ENCODE measurements around the gene MUC2. TPM values are rescaled to one million over a fixed set of nuclear protein-coding genes. Genes with fewer than 3 reads are reported as not detected.

Gene MUC2
- total RNA-seq (2014; rRNA removed) (0.26 and 0.40 TPM in 2 replicates), Bru-seq, nascent RNA (percentile 37 among the genes with signal in this experiment), BruChase-seq, experiment 1, labeled RNA remaining after a 6-hour chase (percentile 50 among the genes with signal in this experiment), BruChase-seq, experiment 2, labeled RNA remaining after a 2-hour chase (percentile 44 among the genes with signal in this experiment)
- long read RNA-seq, partial matches to known transcripts = 7 of 9 reads
- long read RNA-seq, other reads (novel, unspliced or antisense) = 2 of 9 reads

DNA sequence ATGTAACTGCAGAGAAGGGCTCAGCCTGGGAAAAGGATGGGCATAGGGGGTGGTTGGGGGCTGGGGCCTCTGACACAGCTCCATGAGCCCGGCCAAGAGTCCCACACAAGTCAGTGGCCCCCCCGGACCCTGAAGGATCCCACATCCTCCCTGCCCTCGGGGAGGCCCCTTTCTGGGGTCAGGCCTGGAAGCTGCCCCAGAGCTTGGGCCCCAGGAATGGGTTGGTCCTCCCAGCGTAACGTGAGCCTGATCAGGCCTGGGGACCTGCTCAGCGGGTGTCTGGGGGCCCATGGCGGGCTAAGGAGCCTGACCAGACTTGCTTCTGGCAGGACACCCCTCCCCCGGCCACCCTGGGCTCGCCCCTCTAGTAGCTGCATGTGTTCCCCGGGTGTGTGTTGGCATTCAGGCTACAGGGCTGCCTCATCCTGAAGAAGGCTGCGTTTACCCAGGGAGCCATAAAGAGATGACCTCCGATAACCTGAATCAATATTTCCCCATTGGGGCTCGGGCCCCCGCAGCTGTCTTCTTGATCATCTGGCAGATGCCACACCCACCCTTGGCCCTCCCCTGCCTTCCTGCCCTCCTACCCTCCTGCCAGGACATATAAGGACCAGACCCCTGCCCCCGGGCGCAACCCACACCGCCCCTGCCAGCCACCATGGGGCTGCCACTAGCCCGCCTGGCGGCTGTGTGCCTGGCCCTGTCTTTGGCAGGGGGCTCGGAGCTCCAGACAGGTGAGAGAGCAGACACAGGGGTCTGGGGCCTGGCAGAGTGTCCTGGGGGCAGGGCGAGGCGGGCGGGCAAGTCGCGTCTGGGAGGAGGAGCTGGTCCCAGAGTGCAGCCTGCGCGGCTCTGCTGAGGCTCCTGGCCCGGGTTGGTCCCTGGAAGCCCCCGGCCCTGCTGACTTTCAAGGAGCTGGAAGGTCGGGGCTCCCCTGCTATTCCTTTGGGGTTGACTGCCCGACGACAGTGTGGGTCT lies at the start of gene MUC2:
TSS of gene MUC2 (plus strand) at position 631 of the 978 bp plus-strand sequence.
- POLR2A ChIA-PET (ENCODE audit: unreplicated experiment) = no interaction called here
- DNase-seq = no peak
- CTCF ChIA-PET = no interaction called here
- peak within 1 kb of the TSS; percentile 6; the same call in 1 of the 2 replicates for H3K4me2 ChIP-seq (ENCODE audit: low read length)
- H3K36me3 ChIP-seq (ENCODE audit: low read depth, low read length) = no peaks in the 10 kb centered on the region
- no peaks in the 10 kb centered on the region for H3K27me3 ChIP-seq (ENCODE audit: low read length)
- H3K9ac ChIP-seq (ENCODE audit: low read length) = peak within 1 kb of the TSS; percentile 98
- H3K4me3 ChIP-seq (ENCODE audit: low read length) = no peak within 1 kb of the TSS
- peaks cover 28% of the 10 kb centered on the region for H3K4me1 ChIP-seq (ENCODE audit: insufficient read depth, low read length)
- TF ChIP-seq EZH2 (IDR thresholded peaks at IDR 0.05; ENCODE audit: low read length, unreplicated experiment) (no peak), EZH2phosphoT487 (IDR thresholded peaks at IDR 0.05; ENCODE audit: borderline replicate concordance, low read length) (no peak)
- no peak within 1 kb of the TSS for H2AFZ ChIP-seq (ENCODE audit: low read length)
- ATAC-seq = no peak
- H3K9me2 ChIP-seq (replicated peaks; ENCODE audit: low read length) = no peaks in the 10 kb centered on the region
- no peaks in the 10 kb centered on the region for H4K20me1 ChIP-seq (ENCODE audit: low read length)
- no peaks in the 10 kb centered on the region for H3K9me3 ChIP-seq (ENCODE audit: low read length)
- no TSS peak for BruUV-seq (replicated peaks)
- intact Hi-C loops (cut with micrococcal nuclease) = no loop called here
- H3F3A ChIP-seq (ENCODE audit: low read length, unreplicated experiment) = no peaks in the 10 kb centered on the region
- H3K79me2 ChIP-seq (ENCODE audit: low read length) = no peaks in the 10 kb centered on the region
- H3K27ac ChIP-seq (ENCODE audit: low read length) = peak within 1 kb of the TSS; percentile 99

DNA sequence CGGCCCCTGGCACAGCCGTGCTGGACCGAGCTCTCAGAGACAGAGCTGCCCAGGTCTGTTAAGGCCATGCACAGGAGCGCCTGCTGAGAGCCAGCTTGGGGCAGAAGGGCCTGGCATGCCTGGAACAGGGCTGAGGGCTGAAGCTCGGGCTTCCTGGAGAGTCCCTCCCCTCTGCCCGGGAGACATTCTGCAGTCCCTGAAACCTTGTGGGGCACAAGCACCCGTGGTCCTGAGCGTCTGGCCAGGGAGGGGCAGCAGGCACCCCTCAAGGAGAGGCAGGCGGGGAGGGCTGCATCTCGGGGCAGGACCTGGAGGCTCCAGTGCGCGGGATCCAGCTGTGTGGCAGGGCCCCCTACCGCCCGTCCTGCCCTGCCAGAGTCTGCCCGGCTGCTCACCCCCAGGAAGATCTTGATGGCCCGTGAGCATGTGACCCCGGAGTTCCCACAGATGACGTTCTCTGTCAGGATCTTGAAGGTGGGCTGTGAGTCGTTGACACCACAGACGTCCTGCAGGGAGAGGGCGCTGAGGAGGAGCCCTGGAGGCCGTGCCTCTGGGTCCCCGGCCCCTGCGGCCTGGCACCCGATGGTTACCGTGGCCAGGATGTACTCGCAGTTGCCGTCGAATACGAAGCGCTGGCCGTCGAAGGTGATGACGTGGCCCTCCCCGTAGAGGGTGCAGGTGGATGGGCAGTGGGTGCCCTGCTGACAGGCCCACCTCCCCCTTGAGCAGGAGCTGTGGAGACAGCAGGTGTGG lies 49.1 kb upstream of the MUC2 start:
- H3K9me2 ChIP-seq (replicated peaks; ENCODE audit: low read length) = no peaks in the 10 kb centered on the region
- no peaks in the 10 kb centered on the region for H3K79me2 ChIP-seq (ENCODE audit: low read length)
- H3K4me3 ChIP-seq (ENCODE audit: low read length) = no peak overlapping the region
- H3K4me1 ChIP-seq (ENCODE audit: insufficient read depth, low read length) = no peaks in the 10 kb centered on the region
- DNase-seq (no peak), ATAC-seq (peak; percentile 19)
- no peak overlapping the region for H3K27ac ChIP-seq (ENCODE audit: low read length)
- no peaks in the 10 kb centered on the region for H3F3A ChIP-seq (ENCODE audit: low read length, unreplicated experiment)
- no peak for TF ChIP-seq EZH2 (IDR thresholded peaks at IDR 0.05; ENCODE audit: low read length, unreplicated experiment)
- TF ChIP-seq, protein P1, sequence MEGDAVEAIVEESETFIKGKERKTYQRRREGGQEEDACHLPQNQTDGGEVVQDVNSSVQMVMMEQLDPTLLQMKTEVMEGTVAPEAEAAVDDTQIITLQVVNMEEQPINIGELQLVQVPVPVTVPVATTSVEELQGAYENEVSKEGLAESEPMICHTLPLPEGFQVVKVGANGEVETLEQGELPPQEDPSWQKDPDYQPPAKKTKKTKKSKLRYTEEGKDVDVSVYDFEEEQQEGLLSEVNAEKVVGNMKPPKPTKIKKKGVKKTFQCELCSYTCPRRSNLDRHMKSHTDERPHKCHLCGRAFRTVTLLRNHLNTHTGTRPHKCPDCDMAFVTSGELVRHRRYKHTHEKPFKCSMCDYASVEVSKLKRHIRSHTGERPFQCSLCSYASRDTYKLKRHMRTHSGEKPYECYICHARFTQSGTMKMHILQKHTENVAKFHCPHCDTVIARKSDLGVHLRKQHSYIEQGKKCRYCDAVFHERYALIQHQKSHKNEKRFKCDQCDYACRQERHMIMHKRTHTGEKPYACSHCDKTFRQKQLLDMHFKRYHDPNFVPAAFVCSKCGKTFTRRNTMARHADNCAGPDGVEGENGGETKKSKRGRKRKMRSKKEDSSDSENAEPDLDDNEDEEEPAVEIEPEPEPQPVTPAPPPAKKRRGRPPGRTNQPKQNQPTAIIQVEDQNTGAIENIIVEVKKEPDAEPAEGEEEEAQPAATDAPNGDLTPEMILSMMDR (conservative IDR thresholded peaks at IDR 0.05; ENCODE audit: low read depth, low read length) = no peak
- TF ChIP-seq EZH2phosphoT487 (IDR thresholded peaks at IDR 0.05; ENCODE audit: borderline replicate concordance, low read length) = no peak
- ChIA-PET CTCF (no interaction called here), POLR2A (ENCODE audit: unreplicated experiment) (no interaction called here)
- no peak overlapping the region for H3K9ac ChIP-seq (ENCODE audit: low read length)
- no peaks in the 10 kb centered on the region for H3K36me3 ChIP-seq (ENCODE audit: low read depth, low read length)
- no peak overlapping the region for H2AFZ ChIP-seq (ENCODE audit: low read length)
- H3K4me2 ChIP-seq (ENCODE audit: low read length) = no peak overlapping the region
- intact Hi-C loops (cut with micrococcal nuclease) = no loop called here
- H3K27me3 ChIP-seq (ENCODE audit: low read length) = no peaks in the 10 kb centered on the region
- no peaks in the 10 kb centered on the region for H4K20me1 ChIP-seq (ENCODE audit: low read length)
- no peaks in the 10 kb centered on the region for H3K9me3 ChIP-seq (ENCODE audit: low read length)
- BruUV-seq (replicated peaks) = no TSS peak

DNA sequence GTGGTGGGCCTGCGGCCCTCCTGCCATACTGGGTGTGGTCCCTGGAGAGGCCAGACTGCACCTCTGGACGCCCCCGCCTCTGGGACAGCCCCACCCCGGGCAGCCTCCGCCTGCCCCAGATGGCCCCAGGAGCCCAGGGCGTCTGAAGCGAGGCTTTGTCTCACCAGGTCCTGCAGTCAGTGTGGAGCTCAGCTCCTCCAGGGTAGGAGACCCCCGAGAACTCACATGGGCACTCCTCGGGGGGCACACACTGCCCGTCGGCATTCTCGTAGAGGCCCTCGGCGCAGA lies 48.6 kb upstream of the MUC2 start:
- Histone ChIP-seq H3K79me2 (ENCODE audit: low read length) (no peaks in the 10 kb centered on the region), H3K27ac (ENCODE audit: low read length) (no peak overlapping the region), H3F3A (ENCODE audit: low read length, unreplicated experiment) (no peaks in the 10 kb centered on the region), H3K9me2 (replicated peaks; ENCODE audit: low read length) (no peaks in the 10 kb centered on the region), H2AFZ (ENCODE audit: low read length) (no peak overlapping the region), H3K27me3 (ENCODE audit: low read length) (no peaks in the 10 kb centered on the region), H4K20me1 (ENCODE audit: low read length) (no peaks in the 10 kb centered on the region), H3K36me3 (ENCODE audit: low read depth, low read length) (no peaks in the 10 kb centered on the region), H3K9me3 (ENCODE audit: low read length) (no peaks in the 10 kb centered on the region), H3K9ac (ENCODE audit: low read length) (no peak overlapping the region), H3K4me3 (ENCODE audit: low read length) (no peak overlapping the region), H3K4me2 (ENCODE audit: low read length) (no peak overlapping the region), H3K4me1 (ENCODE audit: insufficient read depth, low read length) (no peaks in the 10 kb centered on the region)
- TF ChIP-seq EZH2 (IDR thresholded peaks at IDR 0.05; ENCODE audit: low read length, unreplicated experiment) (no peak), EZH2phosphoT487 (IDR thresholded peaks at IDR 0.05; ENCODE audit: borderline replicate concordance, low read length) (no peak)
- TF ChIP-seq, protein P1 (conservative IDR thresholded peaks at IDR 0.05; ENCODE audit: low read depth, low read length) = no peak
- intact Hi-C loops (cut with micrococcal nuclease) = no loop called here
- CTCF ChIA-PET = no interaction called here
- DNase-seq (no peak), ATAC-seq (no peak)
- no TSS peak for BruUV-seq (replicated peaks)
- POLR2A ChIA-PET (ENCODE audit: unreplicated experiment) = no interaction called here

All from PC-3 (cell line).